ENCODE measurements around the gene GALNTL6. TPM values are rescaled to one million over a fixed set of nuclear protein-coding genes. Genes with fewer than 3 reads are reported as not detected.

GALNTL6 gene
- total and polyA plus RNA-seq, 2 donors (not counting 1 experiment from before 2014, with no cell fraction given): 0.99 to 1.1 TPM

- Histone ChIP-seq H3K9me3 (ENCODE audit: control extremely low read depth in 1 of 3, control insufficient read depth in 2 of 3, insufficient read depth in 1 of 3, low read length in 2 of 3) (no peaks in the 10 kb centered on the region), H2AFZ (ENCODE audit: insufficient read depth, low read depth, low read length, poor library complexity, severe bottlenecking) (no peak overlapping the region), H3K9ac (ENCODE audit: low read length) (no peak overlapping the region), H3K4me3 (ENCODE audit: control extremely low read depth in 1 of 5, extremely low read depth in 1 of 5, insufficient read depth in 1 of 5, low read depth in 2 of 5, low read length in 4 of 5) (no peak overlapping the region), H3K4me2 (replicated peaks; ENCODE audit: low read depth, low read length, poor library complexity, severe bottlenecking) (no peak overlapping the region), H3K27ac (ENCODE audit: low read length in 2 of 2) (no peak overlapping the region), H3K4me1 (ENCODE audit: control insufficient read depth in 2 of 2, insufficient read depth in 2 of 2, low read length in 2 of 2) (no peaks in the 10 kb centered on the region), H3K27me3 (replicated peaks in 1 of 4; ENCODE audit: control extremely low read depth in 1 of 4, control insufficient read depth in 3 of 4, insufficient read depth in 4 of 4, low read length in 3 of 4) (no peaks in the 10 kb centered on the region), H3K79me2 (ENCODE audit: control insufficient read depth, insufficient read depth, low read length) (no peaks in the 10 kb centered on the region), H4K20me1 (ENCODE audit: control insufficient read depth, insufficient read depth, low read length, poor library complexity, severe bottlenecking) (no peaks in the 10 kb centered on the region), H3K36me3 (replicated peaks in 1 of 2; ENCODE audit: control extremely low read depth in 1 of 2, control insufficient read depth in 1 of 2, extremely low read depth in 1 of 2, insufficient read depth in 2 of 2, low read length in 1 of 2) (no peaks in the 10 kb centered on the region)
- ChIA-PET POLR2A (no interaction called here), CTCF (no interaction called here)
- H3K4me3 Mint-ChIP-seq: no peak overlapping the region
- no peaks in the 10 kb centered on the region for H3K4me1 Mint-ChIP-seq
- TF ChIP-seq CTCF (IDR thresholded peaks at IDR 0.05) (no peak), EZH2 (IDR thresholded peaks at IDR 0.05; ENCODE audit: borderline replicate concordance, insufficient read depth, low read depth, low read length, poor library complexity, severe bottlenecking) (no peak)
- intact Hi-C loops (cut with micrococcal nuclease): no loop called here
- H3K27ac Mint-ChIP-seq: no peak overlapping the region
- no peaks in the 10 kb centered on the region for H3K27me3 Mint-ChIP-seq
- H3K9me3 Mint-ChIP-seq (ENCODE audit: insufficient read depth): no peaks in the 10 kb centered on the region
- no peak for ATAC-seq (ENCODE audit: low read depth)
- DNase-seq: no peak
- WGBS (ENCODE audit: insufficient coverage): no CpG with 5 or more reads among the region's 1 CpG
These were observed 708.5 kb downstream of the GALNTL6 start for GRCh38 chr4:172521680-172522079.

GRCh38 chr4:172543249-172543648, 730.0 kb downstream of the GALNTL6 start:
- ATAC-seq (ENCODE audit: low read depth) (no peak), DNase-seq (no peak)
- Mint-ChIP-seq H3K27me3 (no peaks in the 10 kb centered on the region), H3K27ac (no peak overlapping the region), H3K4me1 (no peaks in the 10 kb centered on the region), H3K9me3 (ENCODE audit: insufficient read depth) (no peaks in the 10 kb centered on the region), H3K4me3 (no peak overlapping the region)
- TF ChIP-seq EZH2 (IDR thresholded peaks at IDR 0.05; ENCODE audit: borderline replicate concordance, insufficient read depth, low read depth, low read length, poor library complexity, severe bottlenecking) (no peak), CTCF (IDR thresholded peaks at IDR 0.05) (no peak)
- H3K9me3 ChIP-seq (ENCODE audit: control extremely low read depth in 1 of 3, control insufficient read depth in 2 of 3, insufficient read depth in 1 of 3, low read length in 2 of 3): no peaks in the 10 kb centered on the region
- no peaks in the 10 kb centered on the region for H3K27me3 ChIP-seq (replicated peaks in 1 of 4; ENCODE audit: control extremely low read depth in 1 of 4, control insufficient read depth in 3 of 4, insufficient read depth in 4 of 4, low read length in 3 of 4)
- H3K27ac ChIP-seq (ENCODE audit: low read length in 2 of 2): no peak overlapping the region
- no peak overlapping the region for H3K4me3 ChIP-seq (ENCODE audit: control extremely low read depth in 1 of 5, extremely low read depth in 1 of 5, insufficient read depth in 1 of 5, low read depth in 2 of 5, low read length in 4 of 5)
- POLR2A ChIA-PET: no interaction called here
- H4K20me1 ChIP-seq (ENCODE audit: control insufficient read depth, insufficient read depth, low read length, poor library complexity, severe bottlenecking): no peaks in the 10 kb centered on the region
- CTCF ChIA-PET: no interaction called here
- no peak overlapping the region for H2AFZ ChIP-seq (ENCODE audit: insufficient read depth, low read depth, low read length, poor library complexity, severe bottlenecking)
- intact Hi-C loops (cut with micrococcal nuclease): no loop called here
- H3K4me1 ChIP-seq (ENCODE audit: control insufficient read depth in 2 of 2, insufficient read depth in 2 of 2, low read length in 2 of 2): no peaks in the 10 kb centered on the region
- no peaks in the 10 kb centered on the region for H3K79me2 ChIP-seq (ENCODE audit: control insufficient read depth, insufficient read depth, low read length)
- WGBS (ENCODE audit: insufficient coverage): 82% methylated on average over 2 of the region's 4 CpGs
- no peaks in the 10 kb centered on the region for H3K36me3 ChIP-seq (replicated peaks in 1 of 2; ENCODE audit: control extremely low read depth in 1 of 2, control insufficient read depth in 1 of 2, extremely low read depth in 1 of 2, insufficient read depth in 2 of 2, low read length in 1 of 2)
- no peak overlapping the region for H3K4me2 ChIP-seq (replicated peaks; ENCODE audit: low read depth, low read length, poor library complexity, severe bottlenecking)
- H3K9ac ChIP-seq (ENCODE audit: low read length): no peak overlapping the region
